Naive thymus-derived CD4-positive, alpha-beta T cell (primary cell): ENCODE measurements around the gene ETDB. TPM values are rescaled to one million over a fixed set of nuclear protein-coding genes. Genes with fewer than 3 reads are reported as not detected.

ENCODE experiments used
- ATAC-seq: fragments of 150-1000 bp; cut with Tn5 transposase; 2 replicates; pipeline ENCODE4 v1.10.0; 2021; ENCODE audit warnings: mild to moderate bottlenecking, moderate library complexity
- CTCF ChIA-PET: fragments of 350-600 bp; sonication (Branson Sonifier 250); formaldehyde crosslinking; loops from one replicate; lab custom pipeline; 2021; ENCODE audit warnings: antibody characterized with exemption; lab: Charles Lee
- POLR2A ChIA-PET: fragments of 350-600 bp; sonication (Branson Sonifier 250); formaldehyde crosslinking; loops from one replicate; lab custom pipeline; 2021; ENCODE audit warnings: antibody characterized with exemption, inconsistent platforms; lab: Charles Lee
- DNase-seq, 9 donors: peaks; one replicate each; pipeline versions ENCODE4 v3.0.0 to v3.0.0-alpha.2; 2020 to 2022; ENCODE audit warnings: mixed read lengths in 1 of 9
- H3K27ac ChIP-seq: one replicate; pipeline ENCODE4 v1.7.0; 2013; ENCODE audit warnings: mild to moderate bottlenecking, low read depth, low read length, moderate library complexity
- H3K27me3 ChIP-seq, 2 donors: one replicate each; pipeline ENCODE4 v1.7.0; 2013; ENCODE audit warnings: low read length in 2 of 2, mild to moderate bottlenecking in 2 of 2, moderate library complexity in 2 of 2; ENCODE audit not compliant: control insufficient read depth in 2 of 2, insufficient read depth in 2 of 2
- H3K36me3 ChIP-seq, 3 experiments: 1 replicate in 2 of 3; 2 replicates in 1 of 3; pipeline ENCODE4 v1.7.0; 2013; ENCODE audit warnings: low read length in 3 of 3, mild to moderate bottlenecking in 3 of 3, moderate library complexity in 1 of 3; ENCODE audit not compliant: insufficient read depth in 3 of 3, control insufficient read depth in 2 of 3
- H3K4me1 ChIP-seq, 2 donors: one replicate each; pipeline ENCODE4 v1.7.0; 2013; ENCODE audit warnings: low read length in 2 of 2, mild to moderate bottlenecking in 2 of 2, moderate library complexity in 1 of 2; ENCODE audit not compliant: control insufficient read depth in 2 of 2, insufficient read depth in 2 of 2
- H3K4me3 ChIP-seq: 2 replicates; pipeline ENCODE4 v1.7.0; 2013; ENCODE audit warnings: mild to moderate bottlenecking, low read length
- H3K9me3 ChIP-seq, 3 experiments: 1 replicate in 2 of 3; 2 replicates in 1 of 3; pipeline ENCODE4 v1.7.0; 2013; ENCODE audit warnings: low read length in 3 of 3; ENCODE audit not compliant: control insufficient read depth in 2 of 3
- H3K27ac Mint-ChIP-seq, 9 donors: one replicate each; pipeline ENCODE4 v1.8.0; 2020 to 2022; ENCODE audit warnings: mixed read lengths in 9 of 9, mild to moderate bottlenecking in 8 of 9, moderate library complexity in 5 of 9, inconsistent platforms in 2 of 9
- H3K27me3 Mint-ChIP-seq, 5 donors: one replicate each; pipeline ENCODE4 v1.8.0; 2021 to 2022; ENCODE audit warnings: mixed read lengths in 5 of 5, mild to moderate bottlenecking in 1 of 5
- H3K36me3 Mint-ChIP-seq, 5 donors: one replicate each; pipeline ENCODE4 v1.8.0; 2020 to 2022; ENCODE audit warnings: mixed read lengths in 5 of 5, mild to moderate bottlenecking in 3 of 5, inconsistent platforms in 1 of 5
- H3K4me1 Mint-ChIP-seq, 7 donors: one replicate each; pipeline ENCODE4 v1.8.0; 2020 to 2022; ENCODE audit warnings: mixed read lengths in 7 of 7, mild to moderate bottlenecking in 3 of 7, inconsistent platforms in 1 of 7
- H3K4me3 Mint-ChIP-seq, 10 donors: one replicate each; pipeline ENCODE4 v1.8.0; 2020 to 2022; ENCODE audit warnings: mild to moderate bottlenecking in 10 of 10, mixed read lengths in 10 of 10, moderate library complexity in 6 of 10, inconsistent platforms in 2 of 10
- H3K9me3 Mint-ChIP-seq, 11 donors: one replicate each; pipeline ENCODE4 v1.8.0; 2020 to 2022; ENCODE audit warnings: mixed read lengths in 11 of 11, mild to moderate bottlenecking in 4 of 11, inconsistent platforms in 1 of 11, moderate library complexity in 1 of 11
- intact Hi-C, 2 donors: fragments of 100-400 bp; cut with micrococcal nuclease; formaldehyde crosslinking; loops; one replicate each; pipeline ENCODE4 v1.15.1; 2023
- polyA plus RNA-seq, 2 donors: library from polyadenylated mRNA; unstranded; fragments of 300-500 nt; fragmentation: Illumina TruSeq; gene quantifications; one replicate each; pipeline ENCODE4 v1.2.3, GENCODE V29; 2021
- total RNA-seq, 6 experiments: library from RNA in 5 of 6; stranded (reverse) in 5 of 6; gene quantifications; 1 replicate in 5 of 6; 2 replicates in 1 of 6; pipeline ENCODE4 v1.2.3 and lab custom pipeline; 2021 to 2026

ETDB gene
- total and polyA plus RNA-seq, 7 experiments from 2014 or later: not detected

GRCh38 chrX:135094726-135095125 is 25.6 kb downstream of the ETDB start:
- H3K27me3 ChIP-seq: no peaks in the 10 kb centered on the region
- H3K4me1 ChIP-seq: peaks cover 0 to 3% of the 10 kb centered on the region in 2 donors
- no peaks in the 10 kb centered on the region for H3K9me3 ChIP-seq
- POLR2A ChIA-PET: no interaction called here
- no peak overlapping the region for H3K4me3 ChIP-seq
- intact Hi-C loops: no loop called here
- peaks cover 0 to 8% (median 4%) of the 10 kb centered on the region in 7 donors for H3K4me1 Mint-ChIP-seq
- no peaks in the 10 kb centered on the region for H3K36me3 Mint-ChIP-seq
- H3K27ac Mint-ChIP-seq: no peak overlapping the region
- CTCF ChIA-PET: no interaction called here
- H3K4me3 Mint-ChIP-seq: no peak overlapping the region
- H3K27ac ChIP-seq: no peak overlapping the region
- no peak for ATAC-seq
- H3K9me3 Mint-ChIP-seq: no peaks in the 10 kb centered on the region
- DNase-seq: no peak
- H3K27me3 Mint-ChIP-seq: peaks cover 0 to 28% (median 0%) of the 10 kb centered on the region in 5 donors
- no peaks in the 10 kb centered on the region for H3K36me3 ChIP-seq

DNA sequence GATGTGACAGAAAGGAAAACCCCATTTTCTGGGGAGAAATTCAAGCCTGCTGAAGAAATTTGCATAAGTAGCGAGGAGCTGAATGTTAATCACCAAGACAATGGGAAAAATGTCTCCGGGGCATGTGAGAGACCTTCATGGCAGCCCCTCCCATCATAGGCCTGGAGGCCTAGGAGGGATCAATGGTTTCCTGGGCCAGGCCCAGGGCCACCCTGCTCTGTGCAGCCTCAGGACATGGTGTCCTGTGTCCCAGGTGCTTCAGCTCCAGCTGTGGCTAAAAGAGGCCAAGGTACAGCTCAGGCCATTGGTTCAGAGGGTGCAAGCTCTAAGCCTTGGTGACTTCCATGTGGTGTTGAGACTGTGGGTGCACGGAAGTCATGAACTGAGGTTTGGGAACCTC is 31.2 kb downstream of the ETDB start:
- Mint-ChIP-seq H3K27me3 (no peaks in the 10 kb centered on the region), H3K4me3 (no peak overlapping the region), H3K36me3 (no peaks in the 10 kb centered on the region), H3K4me1 (peaks cover 0 to 6% (median 5%) of the 10 kb centered on the region in 7 donors), H3K9me3 (no peaks in the 10 kb centered on the region), H3K27ac (no peak overlapping the region)
- DNase-seq (no peak), ATAC-seq (no peak)
- no peaks in the 10 kb centered on the region for H3K9me3 ChIP-seq
- no peak overlapping the region for H3K27ac ChIP-seq
- H3K4me3 ChIP-seq: no peak overlapping the region
- no peaks in the 10 kb centered on the region for H3K4me1 ChIP-seq
- no peaks in the 10 kb centered on the region for H3K36me3 ChIP-seq
- no peaks in the 10 kb centered on the region for H3K27me3 ChIP-seq
- intact Hi-C loops: loop anchor here in 1 of 2 donors (5.0 kb wide), 1 partner anchor 1068 kb away; no protein-coding TSS in a partner anchor
- ChIA-PET CTCF (no interaction called here), POLR2A (no interaction called here)

DNA sequence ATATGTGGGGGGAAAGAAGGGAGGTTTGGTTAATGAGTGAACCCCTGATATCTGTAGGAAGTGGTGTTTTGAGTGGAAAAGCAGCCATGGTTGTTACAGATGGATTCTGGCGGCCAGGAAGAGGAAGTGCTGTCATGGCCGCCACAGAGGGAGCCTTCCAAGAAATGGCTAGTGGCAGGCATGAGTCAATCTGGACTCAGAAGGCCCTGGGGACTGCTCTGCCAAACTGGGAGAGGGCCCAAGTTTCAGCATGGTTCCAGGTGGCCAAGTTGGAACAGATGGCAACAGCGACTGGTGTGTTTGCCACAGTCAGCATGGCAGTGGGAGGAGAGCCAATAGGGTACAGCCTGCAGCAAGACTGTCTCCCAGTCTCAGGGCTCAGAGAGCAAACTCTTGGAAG is 32.5 kb downstream of the ETDB start:
- no peaks in the 10 kb centered on the region for H3K9me3 ChIP-seq
- no peak overlapping the region for H3K4me3 ChIP-seq
- no peaks in the 10 kb centered on the region for H3K27me3 ChIP-seq
- no peaks in the 10 kb centered on the region for H3K9me3 Mint-ChIP-seq
- ChIA-PET CTCF (no interaction called here), POLR2A (no interaction called here)
- H3K36me3 ChIP-seq: no peaks in the 10 kb centered on the region
- H3K27ac Mint-ChIP-seq: peak overlapping the region in 1 of 9 donors; percentile 42
- H3K4me3 Mint-ChIP-seq: no peak overlapping the region
- no peaks in the 10 kb centered on the region for H3K36me3 Mint-ChIP-seq
- peaks cover 0 to 6% (median 5%) of the 10 kb centered on the region in 7 donors for H3K4me1 Mint-ChIP-seq
- peaks cover 0 to 6% (median 0%) of the 10 kb centered on the region in 5 donors for H3K27me3 Mint-ChIP-seq
- intact Hi-C loops: loop anchor here in 1 of 2 donors (2.0 to 5.0 kb wide), 2 partner anchors 35 to 1069 kb away; partner anchors contain the start of gene RTL8A
- no peaks in the 10 kb centered on the region for H3K4me1 ChIP-seq
- ATAC-seq (no peak), DNase-seq (no peak)
- H3K27ac ChIP-seq: no peak overlapping the region

DNA sequence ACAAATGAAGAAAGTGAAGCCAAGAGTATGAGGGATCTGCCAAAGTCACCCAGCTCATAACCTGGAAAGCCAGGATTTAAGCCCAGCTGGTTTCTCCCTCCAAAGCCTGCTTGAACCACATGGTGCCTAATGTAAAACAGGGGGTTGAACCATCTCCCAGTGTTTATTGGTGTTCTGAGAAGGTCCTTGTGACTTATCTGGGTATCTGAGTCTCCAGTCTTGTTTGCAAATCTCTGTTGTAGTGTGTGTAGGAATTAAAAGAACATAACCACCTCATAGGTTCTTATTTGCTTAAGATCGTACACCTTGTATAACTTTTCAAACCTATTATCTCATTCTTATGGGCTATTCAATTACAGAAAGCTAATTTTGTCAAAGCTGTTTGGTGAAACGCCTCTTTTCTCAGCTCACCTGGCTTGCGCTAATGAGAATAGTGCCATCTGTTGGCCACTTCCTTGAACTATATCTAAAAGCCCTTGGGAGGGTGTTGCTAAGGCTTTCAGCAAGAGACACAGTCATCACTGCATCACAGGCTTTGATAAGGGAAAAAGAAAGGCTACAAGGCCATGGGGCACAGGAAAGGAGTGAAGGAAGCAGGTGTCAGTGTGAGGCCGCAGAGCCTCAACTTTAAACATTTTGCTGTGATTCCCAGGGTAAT is 34.0 kb downstream of the ETDB start:
- Mint-ChIP-seq H3K9me3 (no peaks in the 10 kb centered on the region), H3K4me1 (peaks cover 0 to 6% (median 5%) of the 10 kb centered on the region in 7 donors), H3K36me3 (no peaks in the 10 kb centered on the region), H3K27ac (peak overlapping the region in 2 of 9 donors; percentile 11 to 22), H3K4me3 (no peak overlapping the region), H3K27me3 (peaks cover 0 to 6% (median 0%) of the 10 kb centered on the region in 5 donors)
- no peaks in the 10 kb centered on the region for H3K36me3 ChIP-seq
- no peak overlapping the region for H3K4me3 ChIP-seq
- ChIA-PET POLR2A (interaction anchor here (1.2 kb wide), 1 partner anchor 34 kb away, joined by 3 read pairs; the partner anchor contains the start of gene RTL8A), CTCF (interaction anchor here (0.6 to 1.4 kb wide), 2 partner anchors 121 to 1876 kb away, joined by 3 to 6 read pairs; no protein-coding TSS in a partner anchor)
- H3K4me1 ChIP-seq: no peaks in the 10 kb centered on the region
- no peaks in the 10 kb centered on the region for H3K9me3 ChIP-seq
- no peaks in the 10 kb centered on the region for H3K27me3 ChIP-seq
- no peak overlapping the region for H3K27ac ChIP-seq
- intact Hi-C loops: loop anchor here (1.0 to 5.0 kb wide), 5 partner anchors 34 to 1071 kb away; partner anchors contain the start of gene RTL8A (in 2 of the 2)
- DNase-seq (peak in 7 of 9 donors; percentile 42 to 72 (median 62)), ATAC-seq (peak; percentile 100)

- no peak overlapping the region for H3K4me3 ChIP-seq
- ATAC-seq (no peak), DNase-seq (no peak)
- CTCF ChIA-PET: interaction anchor here (0.6 to 0.7 kb wide), 2 partner anchors 298 to 520 kb away, joined by 3 to 6 read pairs; no protein-coding TSS in a partner anchor
- no peaks in the 10 kb centered on the region for H3K27me3 ChIP-seq
- Mint-ChIP-seq H3K27me3 (peaks cover 0 to 14% (median 0%) of the 10 kb centered on the region in 5 donors), H3K36me3 (no peaks in the 10 kb centered on the region), H3K4me3 (no peak overlapping the region), H3K27ac (no peak overlapping the region), H3K4me1 (peaks cover 0 to 6% (median 5%) of the 10 kb centered on the region in 7 donors), H3K9me3 (no peaks in the 10 kb centered on the region)
- H3K27ac ChIP-seq: no peak overlapping the region
- no peaks in the 10 kb centered on the region for H3K4me1 ChIP-seq
- H3K36me3 ChIP-seq: no peaks in the 10 kb centered on the region
- intact Hi-C loops: no loop called here
- no peaks in the 10 kb centered on the region for H3K9me3 ChIP-seq
- POLR2A ChIA-PET: no interaction called here
These were observed 38.5 kb downstream of the ETDB start for GRCh38 chrX:135081693-135082404.
